GM21825 (cell line): ENCODE measurements around the gene POLD1.

ENCODE experiments used
- ATAC-seq: cut with Tn5 transposase; IDR thresholded peaks from one replicate; pipeline ENCODE4 v1.9.1; 2021; ENCODE audit warnings: mild to moderate bottlenecking, moderate library complexity; ENCODE audit not compliant: unreplicated experiment

Gene POLD1

DNA sequence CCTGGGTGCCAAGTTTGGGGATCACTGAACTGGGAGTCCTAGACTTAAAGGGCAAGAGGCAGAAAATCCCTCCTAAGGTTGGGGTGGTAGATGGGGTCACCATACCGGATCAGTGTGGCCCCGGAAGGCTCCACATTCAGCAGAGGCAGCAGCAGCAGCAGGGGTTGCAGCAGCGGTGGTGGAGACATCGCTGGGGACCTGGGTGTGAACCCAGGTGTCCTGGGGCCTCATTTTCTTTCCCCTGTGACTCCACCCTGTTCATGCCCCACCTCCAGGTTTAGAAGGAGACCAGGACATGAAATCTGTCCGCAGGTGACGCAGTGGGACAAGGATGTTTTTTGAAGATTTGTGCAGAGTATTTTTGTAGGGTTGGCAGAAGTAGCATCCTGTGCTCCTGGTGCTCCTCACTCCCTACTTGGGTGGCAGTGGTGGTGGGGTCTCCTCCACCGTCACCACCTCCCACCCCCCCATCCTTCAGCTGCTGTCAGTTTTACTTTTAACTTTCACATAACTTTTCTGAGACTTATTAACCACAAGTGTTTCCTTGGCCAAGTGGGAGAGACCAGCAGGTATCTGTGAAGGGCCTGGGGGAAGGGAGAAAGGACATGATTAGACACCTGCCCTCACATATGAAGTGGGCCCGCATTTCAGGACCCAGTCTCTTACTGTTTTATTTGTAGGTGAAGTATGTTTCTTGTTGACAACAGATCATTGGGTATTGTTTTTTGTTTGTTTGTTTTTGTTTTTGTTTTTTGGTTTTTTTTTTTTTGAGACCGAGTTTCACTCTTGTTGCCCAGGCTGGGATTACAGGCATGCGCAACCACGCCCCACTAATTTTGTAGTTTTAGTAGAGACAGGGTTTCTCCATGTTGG is 18.5 kb upstream of the POLD1 start, which contains the start of gene NAPSA:
TSS of gene NAPSA (minus strand) at position 206 of the 873 bp plus-strand sequence. CDS start at position 188, 18 bp downstream.
- no peak for ATAC-seq

DNA sequence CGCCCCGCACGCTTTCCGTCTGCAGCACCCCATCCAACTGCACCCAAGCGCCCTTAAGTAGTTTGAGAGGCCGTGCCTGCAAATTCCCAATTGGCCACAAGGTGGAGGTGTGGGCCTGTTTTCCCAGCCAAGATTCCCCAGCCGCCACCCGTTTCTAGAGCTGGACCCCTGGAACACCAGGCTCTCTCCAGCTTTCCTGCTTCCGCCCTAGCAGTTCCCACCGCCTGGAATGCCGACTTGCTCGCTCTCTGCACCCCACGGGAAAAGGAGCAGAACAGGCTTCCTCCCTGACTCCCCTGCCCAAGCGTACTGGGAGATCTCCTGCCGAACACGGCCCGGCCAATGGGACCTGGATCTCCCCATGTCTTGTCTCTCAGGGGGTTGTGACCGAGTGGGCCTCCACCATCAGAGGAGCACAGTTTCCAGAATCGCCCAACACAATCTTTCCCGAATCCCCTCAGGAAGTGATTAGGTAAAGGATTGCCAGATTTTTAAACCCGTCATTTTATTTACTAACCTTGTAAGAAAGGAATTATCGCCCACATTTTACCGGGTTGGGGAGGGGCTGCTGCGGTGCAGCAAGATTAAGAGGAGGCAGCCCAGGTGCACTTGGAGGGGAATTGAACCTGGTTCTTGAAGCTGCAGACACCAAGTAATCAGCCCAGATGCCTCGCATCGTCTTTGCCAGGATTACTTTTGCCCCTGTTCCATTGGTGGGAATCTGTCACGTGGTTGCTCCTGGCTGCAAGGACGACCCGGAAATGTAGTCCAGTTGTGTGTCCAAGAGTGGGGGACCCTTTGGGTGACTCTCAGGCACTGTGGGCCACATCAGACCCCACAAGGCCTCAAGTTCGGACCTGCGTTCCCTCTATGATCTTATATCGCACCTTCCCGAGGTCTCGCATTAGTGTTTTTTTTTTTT is 15.2 kb upstream of the POLD1 start:
- peak; percentile 57 for ATAC-seq

DNA sequence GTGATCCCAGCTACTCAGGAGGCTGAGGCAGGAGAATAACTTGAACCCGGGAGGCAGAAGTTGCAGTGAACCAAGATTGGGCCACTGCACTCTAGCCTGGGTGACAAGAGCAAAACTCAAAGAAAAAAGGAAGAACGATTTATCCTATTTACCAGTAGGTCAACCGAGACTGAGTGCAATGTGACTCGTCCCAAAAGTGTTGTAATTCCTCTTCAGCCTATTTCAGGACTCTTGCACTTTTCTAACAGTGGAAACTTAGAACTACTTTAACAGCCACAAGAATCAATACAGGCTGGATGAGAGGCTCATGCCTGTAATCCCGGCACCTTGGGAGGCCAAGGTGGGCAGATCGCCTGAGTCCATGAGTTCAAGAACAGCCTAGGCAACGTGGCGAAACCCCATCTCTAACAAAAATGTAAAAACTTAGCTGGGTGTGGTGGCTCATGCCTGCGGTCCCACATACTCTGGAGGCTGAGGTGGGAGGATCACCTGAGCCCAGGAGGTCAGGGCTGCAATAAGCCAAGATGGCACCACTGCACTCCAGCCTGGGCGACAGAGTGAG is 12.2 kb upstream of the POLD1 start:
- no peak for ATAC-seq

GRCh38 chr19:50376166-50377050 is 7.7 kb upstream of the POLD1 start, which contains the start of gene NR1H2:
NR1H2 (plus strand) TSS chr19:50376457; CDS start chr19:50377606, 1,149 bp downstream.
- ATAC-seq, result peak; percentile 74

GRCh38 chr19:50377051-50377461 is 7.1 kb upstream of the POLD1 start:
- no peak for ATAC-seq

DNA sequence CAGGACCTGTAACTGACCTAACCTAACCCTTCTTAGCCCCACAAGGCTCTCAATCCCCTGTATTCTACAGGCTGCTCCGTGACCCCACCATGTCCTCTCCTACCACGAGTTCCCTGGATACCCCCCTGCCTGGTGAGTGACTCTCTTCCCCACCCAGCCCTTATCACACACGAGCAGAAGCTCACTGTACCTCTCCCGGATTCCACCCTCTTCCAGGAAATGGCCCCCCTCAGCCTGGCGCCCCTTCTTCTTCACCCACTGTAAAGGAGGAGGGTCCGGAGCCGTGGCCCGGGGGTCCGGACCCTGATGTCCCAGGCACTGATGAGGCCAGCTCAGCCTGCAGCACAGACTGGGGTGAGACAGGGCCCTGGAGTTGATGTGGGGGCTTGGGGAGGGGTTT is 6.6 kb upstream of the POLD1 start:
- no peak for ATAC-seq

DNA sequence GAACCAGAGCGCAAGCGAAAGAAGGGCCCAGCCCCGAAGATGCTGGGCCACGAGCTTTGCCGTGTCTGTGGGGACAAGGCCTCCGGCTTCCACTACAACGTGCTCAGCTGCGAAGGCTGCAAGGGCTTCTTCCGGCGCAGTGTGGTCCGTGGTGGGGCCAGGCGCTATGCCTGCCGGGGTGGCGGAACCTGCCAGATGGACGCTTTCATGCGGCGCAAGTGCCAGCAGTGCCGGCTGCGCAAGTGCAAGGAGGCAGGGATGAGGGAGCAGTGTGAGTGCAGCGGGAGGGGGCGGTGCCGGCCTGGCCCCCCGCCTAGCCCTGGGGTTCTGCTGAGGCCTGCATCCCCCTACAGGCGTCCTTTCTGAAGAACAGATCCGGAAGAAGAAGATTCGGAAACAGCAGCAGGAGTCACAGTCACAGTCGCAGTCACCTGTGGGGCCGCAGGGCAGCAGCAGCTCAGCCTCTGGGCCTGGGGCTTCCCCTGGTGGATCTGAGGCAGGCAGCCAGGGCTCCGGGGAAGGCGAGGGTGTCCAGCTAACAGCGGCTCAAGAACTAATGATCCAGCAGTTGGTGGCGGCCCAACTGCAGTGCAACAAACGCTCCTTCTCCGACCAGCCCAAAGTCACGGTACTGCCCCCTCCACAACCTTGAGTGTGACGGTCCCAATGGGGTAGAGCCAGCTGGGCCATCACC is 5.8 kb upstream of the POLD1 start:
- no peak for ATAC-seq

DNA sequence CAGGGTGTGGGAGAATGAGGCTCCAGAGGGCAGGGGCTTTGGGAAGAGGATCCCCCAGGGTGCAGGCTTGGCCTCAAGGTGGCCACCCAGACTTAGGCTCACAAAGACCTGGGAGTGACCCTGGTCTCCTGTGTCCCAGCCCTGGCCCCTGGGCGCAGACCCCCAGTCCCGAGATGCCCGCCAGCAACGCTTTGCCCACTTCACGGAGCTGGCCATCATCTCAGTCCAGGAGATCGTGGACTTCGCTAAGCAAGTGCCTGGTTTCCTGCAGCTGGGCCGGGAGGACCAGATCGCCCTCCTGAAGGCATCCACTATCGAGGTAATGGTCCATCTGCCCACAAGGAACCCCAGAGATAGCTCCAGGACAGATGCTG is 5.3 kb upstream of the POLD1 start:
- no peak for ATAC-seq

GRCh38 chr19:50379602-50380001 is 4.5 kb upstream of the POLD1 start:
- ATAC-seq, result no peak

DNA sequence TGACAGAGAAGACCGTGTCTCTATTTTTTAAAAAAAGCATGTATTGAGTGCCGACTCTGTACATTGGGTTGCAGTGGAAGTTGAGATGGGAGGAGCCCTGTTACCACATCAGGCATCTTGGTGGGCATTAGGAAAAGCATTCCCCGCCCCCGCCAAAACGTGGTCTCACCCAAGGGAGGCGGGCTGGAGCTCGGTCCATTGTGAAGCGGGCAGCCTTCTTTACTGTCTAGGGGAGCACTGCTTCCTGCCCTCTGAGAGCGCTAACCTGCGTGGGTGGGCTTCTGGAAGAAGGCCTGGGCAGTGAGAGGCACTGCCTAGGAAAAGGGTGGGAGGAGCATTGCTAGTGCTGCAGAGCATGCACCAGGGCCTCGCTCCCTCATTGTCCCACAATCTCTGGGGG is 4.0 kb upstream of the POLD1 start:
- ATAC-seq, result no peak

- ATAC-seq, result no peak
Measured at GRCh38 chr19:50380751-50381151, 3.4 kb upstream of the POLD1 start.

- ATAC-seq, result no peak
Measured at GRCh38 chr19:50381881-50382729, 2.0 kb upstream of the POLD1 start.

GRCh38 chr19:50383001-50383851 is 921 bp upstream of the POLD1 start:
- no peak for ATAC-seq

DNA sequence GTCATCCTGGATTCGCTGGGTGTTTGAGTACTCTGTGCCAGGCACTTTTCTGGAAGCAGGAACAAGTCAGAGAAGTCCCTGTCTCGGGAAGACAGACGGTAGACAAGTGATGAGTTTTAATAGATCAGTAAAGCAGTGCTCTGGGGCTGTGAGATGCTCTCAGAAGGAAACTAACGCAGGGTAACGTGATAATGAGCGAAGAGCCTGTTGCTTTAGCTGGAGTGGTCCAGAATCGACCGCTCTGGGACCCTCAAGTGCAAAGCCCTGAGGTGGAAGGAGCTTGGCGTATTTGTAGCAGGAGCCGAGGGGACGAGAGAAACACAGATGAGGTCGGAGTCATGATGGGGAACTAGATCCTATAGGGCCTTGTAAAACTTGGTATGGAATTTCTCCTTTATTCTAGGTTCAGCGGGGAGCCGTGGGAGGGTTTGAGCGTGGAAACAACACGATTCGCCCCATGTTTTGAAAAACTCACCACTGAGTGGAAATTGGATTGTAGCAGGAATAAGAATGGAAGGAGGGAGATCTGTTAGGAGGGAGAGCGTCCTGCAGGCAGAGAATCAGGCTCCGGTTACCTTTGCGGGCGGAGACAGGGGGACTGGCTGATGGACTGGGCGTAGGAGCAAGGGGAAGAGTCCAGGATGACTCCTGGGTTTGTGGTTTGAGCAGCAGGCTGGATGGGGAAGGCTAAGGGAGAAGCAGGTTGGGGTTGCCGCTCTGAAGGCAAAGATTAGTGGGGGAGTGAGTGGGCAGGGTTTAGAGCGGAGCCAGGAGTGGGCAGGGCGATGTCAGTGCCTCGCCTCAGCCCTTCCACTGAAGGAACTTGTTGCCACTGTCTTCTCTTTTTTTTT is 763 bp downstream of the POLD1 start:
- no peak for ATAC-seq

- ATAC-seq, result no peak
Measured at GRCh38 chr19:50387176-50387867, 3.2 kb downstream of the POLD1 start.

DNA sequence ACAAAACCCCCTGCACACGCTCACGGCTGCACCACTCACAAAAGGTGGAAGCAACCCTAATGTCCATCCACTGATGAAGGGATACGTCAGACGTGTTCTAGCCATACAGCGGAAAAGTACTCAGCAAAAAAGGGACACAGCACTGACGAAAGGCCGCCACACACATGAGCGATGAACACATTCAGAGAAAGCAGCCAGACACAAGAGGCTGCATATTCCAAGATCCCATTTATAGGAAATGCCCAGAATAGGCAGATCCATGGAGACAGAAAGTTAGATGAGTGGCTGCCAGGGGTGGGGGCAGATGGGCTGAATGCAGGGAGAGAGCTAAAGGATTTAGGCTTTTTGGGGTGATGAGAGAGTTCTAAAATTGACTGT is 3.7 kb downstream of the POLD1 start:
- ATAC-seq, result no peak
